H1 (cell line): ENCODE data around the gene RNF212B. TPM values are rescaled to one million over a fixed set of nuclear protein-coding genes. Genes with fewer than 3 reads are reported as not detected.
A peak's percentile ranks its signal among the peaks of the same experiment; 100 is the strongest.

Source experiments
- BCL11A ChIP-seq, 2 experiments: IDR thresholded peaks; one replicate each; pipeline ENCODE4 v1.6.1; 2011; ENCODE audit warnings: low read depth in 2 of 2, low read length in 2 of 2, mild to moderate bottlenecking in 2 of 2
- CBX8 ChIP-seq: fragments of 300-800, 300-1000 bp; sonication (generic); IDR thresholded peaks from 2 replicates; pipeline ENCODE4 v1.7.1; 2016; ENCODE audit warnings: low read depth, low read length, borderline replicate concordance
- EGR1 ChIP-seq: IDR thresholded peaks from 2 replicates; pipeline ENCODE4 v1.6.1; 2011; ENCODE audit warnings: low read depth, low read length, borderline replicate concordance
- HDAC2 ChIP-seq, 2 experiments: fragments of 300-600 bp in 1 of 2; sonication (generic) in 1 of 2; IDR thresholded peaks; 2 replicates each; pipeline ENCODE4 v1.6.1; 2011 to 2012; ENCODE audit warnings: low read depth in 2 of 2, low read length in 2 of 2, mild to moderate bottlenecking in 2 of 2, moderate library complexity in 2 of 2, borderline replicate concordance in 1 of 2, inconsistent platforms in 1 of 2
- JUND ChIP-seq: IDR thresholded peaks from 2 replicates; pipeline ENCODE4 v1.6.1; 2011; ENCODE audit warnings: mild to moderate bottlenecking, improper control_type of control experiment, low read length
- KDM4A ChIP-seq: IDR thresholded peaks from one replicate; pipeline ENCODE4 v1.7.1; 2012; ENCODE audit warnings: low read depth, mild to moderate bottlenecking, moderate library complexity, low read length, inconsistent platforms; ENCODE audit not compliant: severe bottlenecking
- POLR2A ChIP-seq, 2 experiments: IDR thresholded peaks; 1 replicate in 1 of 2; 2 replicates in 1 of 2; pipeline ENCODE4 v1.6.1; 2011; ENCODE audit warnings: low read depth in 2 of 2, low read length in 2 of 2, mild to moderate bottlenecking in 2 of 2; ENCODE audit errors: control extremely low read depth in 1 of 2
- POLR2AphosphoS5 ChIP-seq: IDR thresholded peaks from 2 replicates; pipeline ENCODE4 v1.6.1; 2011; ENCODE audit warnings: low read depth, low read length
- SP1 ChIP-seq: IDR thresholded peaks from 2 replicates; pipeline ENCODE4 v1.6.1; 2011; ENCODE audit warnings: low read depth, low read length
- polyA plus RNA-seq, 7 experiments: library from polyadenylated mRNA; depleted of rRNA in 3 of 7; stranded (reverse) in 5 of 7; unstranded in 2 of 7; fragments of >200 nt in 5 of 7; fragments of 200-250 nt in 2 of 7; gene quantifications; 1 replicate in 5 of 7; 2 replicates in 1 of 7; 4 replicates in 1 of 7; pipeline versions ENCODE4 v1.2.1 to v1.2.3, GENCODE V29; 2011 to 2013; ENCODE audit warnings: missing spikeins in 2 of 7, mixed read lengths in 2 of 7
- total RNA-seq: library from RNA; stranded (reverse); fragmentation: NEBNext Ultra II Directional; extraction: Animal tissue kit (Norgen Biotek cat#: 25700); gene quantifications from 2 replicates; pipeline ENCODE4 v1.2.1, GENCODE V29; 2021
- TF ChIP-seq, protein P1 (sequence below): fragments of 300-600 bp; sonication (generic); IDR thresholded peaks from 2 replicates; pipeline ENCODE4 v1.7.1; 2012; ENCODE audit warnings: low read length, moderate library complexity, mild to moderate bottlenecking, inconsistent platforms; ENCODE audit not compliant: insufficient replicate concordance

Gene RNF212B
- total and polyA plus RNA-seq, 2 of the 8 experiments (the other 6 are each of a cell fraction or from before 2014, with no cell fraction given), result 0.95 to 1.2 TPM

DNA sequence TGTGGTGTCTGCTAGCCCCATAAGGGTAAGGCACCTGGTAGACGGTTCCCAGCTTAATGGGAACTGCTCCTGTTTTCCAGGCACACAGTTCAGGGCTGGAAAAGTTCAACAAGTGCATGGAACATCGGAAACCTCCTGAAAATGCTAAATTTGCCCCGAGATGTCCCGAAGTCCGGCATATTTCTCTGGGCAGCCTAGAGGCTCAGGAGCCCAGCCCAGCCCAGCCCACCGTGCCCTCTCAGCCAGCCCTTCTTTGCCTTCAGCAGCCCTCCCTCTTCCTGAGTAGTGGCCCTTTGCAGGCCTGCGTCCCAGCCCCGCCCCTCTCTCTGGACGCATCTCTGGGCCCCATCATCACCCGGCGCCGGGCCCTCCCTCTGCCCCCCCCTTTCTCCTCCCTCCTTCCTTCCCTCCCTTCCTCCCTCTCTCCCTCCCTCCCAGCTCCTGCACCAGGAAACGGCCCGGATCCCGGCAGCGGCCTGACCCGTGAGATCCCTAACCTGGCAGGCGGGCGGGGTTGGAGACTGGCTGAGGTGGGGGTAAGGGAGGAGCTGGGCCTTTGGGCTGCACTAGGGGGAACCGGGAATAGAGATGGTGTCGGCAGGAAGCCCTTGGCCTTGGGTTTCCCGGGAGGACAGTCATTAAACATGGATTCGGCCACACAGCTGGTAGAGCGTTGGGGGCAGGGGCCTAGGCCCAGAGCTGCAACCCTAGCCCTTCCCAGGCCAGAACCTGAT, 68.8 kb downstream of the RNF212B start, which contains the start of gene BCL2L2 (continued):
- TF ChIP-seq, protein P1, sequence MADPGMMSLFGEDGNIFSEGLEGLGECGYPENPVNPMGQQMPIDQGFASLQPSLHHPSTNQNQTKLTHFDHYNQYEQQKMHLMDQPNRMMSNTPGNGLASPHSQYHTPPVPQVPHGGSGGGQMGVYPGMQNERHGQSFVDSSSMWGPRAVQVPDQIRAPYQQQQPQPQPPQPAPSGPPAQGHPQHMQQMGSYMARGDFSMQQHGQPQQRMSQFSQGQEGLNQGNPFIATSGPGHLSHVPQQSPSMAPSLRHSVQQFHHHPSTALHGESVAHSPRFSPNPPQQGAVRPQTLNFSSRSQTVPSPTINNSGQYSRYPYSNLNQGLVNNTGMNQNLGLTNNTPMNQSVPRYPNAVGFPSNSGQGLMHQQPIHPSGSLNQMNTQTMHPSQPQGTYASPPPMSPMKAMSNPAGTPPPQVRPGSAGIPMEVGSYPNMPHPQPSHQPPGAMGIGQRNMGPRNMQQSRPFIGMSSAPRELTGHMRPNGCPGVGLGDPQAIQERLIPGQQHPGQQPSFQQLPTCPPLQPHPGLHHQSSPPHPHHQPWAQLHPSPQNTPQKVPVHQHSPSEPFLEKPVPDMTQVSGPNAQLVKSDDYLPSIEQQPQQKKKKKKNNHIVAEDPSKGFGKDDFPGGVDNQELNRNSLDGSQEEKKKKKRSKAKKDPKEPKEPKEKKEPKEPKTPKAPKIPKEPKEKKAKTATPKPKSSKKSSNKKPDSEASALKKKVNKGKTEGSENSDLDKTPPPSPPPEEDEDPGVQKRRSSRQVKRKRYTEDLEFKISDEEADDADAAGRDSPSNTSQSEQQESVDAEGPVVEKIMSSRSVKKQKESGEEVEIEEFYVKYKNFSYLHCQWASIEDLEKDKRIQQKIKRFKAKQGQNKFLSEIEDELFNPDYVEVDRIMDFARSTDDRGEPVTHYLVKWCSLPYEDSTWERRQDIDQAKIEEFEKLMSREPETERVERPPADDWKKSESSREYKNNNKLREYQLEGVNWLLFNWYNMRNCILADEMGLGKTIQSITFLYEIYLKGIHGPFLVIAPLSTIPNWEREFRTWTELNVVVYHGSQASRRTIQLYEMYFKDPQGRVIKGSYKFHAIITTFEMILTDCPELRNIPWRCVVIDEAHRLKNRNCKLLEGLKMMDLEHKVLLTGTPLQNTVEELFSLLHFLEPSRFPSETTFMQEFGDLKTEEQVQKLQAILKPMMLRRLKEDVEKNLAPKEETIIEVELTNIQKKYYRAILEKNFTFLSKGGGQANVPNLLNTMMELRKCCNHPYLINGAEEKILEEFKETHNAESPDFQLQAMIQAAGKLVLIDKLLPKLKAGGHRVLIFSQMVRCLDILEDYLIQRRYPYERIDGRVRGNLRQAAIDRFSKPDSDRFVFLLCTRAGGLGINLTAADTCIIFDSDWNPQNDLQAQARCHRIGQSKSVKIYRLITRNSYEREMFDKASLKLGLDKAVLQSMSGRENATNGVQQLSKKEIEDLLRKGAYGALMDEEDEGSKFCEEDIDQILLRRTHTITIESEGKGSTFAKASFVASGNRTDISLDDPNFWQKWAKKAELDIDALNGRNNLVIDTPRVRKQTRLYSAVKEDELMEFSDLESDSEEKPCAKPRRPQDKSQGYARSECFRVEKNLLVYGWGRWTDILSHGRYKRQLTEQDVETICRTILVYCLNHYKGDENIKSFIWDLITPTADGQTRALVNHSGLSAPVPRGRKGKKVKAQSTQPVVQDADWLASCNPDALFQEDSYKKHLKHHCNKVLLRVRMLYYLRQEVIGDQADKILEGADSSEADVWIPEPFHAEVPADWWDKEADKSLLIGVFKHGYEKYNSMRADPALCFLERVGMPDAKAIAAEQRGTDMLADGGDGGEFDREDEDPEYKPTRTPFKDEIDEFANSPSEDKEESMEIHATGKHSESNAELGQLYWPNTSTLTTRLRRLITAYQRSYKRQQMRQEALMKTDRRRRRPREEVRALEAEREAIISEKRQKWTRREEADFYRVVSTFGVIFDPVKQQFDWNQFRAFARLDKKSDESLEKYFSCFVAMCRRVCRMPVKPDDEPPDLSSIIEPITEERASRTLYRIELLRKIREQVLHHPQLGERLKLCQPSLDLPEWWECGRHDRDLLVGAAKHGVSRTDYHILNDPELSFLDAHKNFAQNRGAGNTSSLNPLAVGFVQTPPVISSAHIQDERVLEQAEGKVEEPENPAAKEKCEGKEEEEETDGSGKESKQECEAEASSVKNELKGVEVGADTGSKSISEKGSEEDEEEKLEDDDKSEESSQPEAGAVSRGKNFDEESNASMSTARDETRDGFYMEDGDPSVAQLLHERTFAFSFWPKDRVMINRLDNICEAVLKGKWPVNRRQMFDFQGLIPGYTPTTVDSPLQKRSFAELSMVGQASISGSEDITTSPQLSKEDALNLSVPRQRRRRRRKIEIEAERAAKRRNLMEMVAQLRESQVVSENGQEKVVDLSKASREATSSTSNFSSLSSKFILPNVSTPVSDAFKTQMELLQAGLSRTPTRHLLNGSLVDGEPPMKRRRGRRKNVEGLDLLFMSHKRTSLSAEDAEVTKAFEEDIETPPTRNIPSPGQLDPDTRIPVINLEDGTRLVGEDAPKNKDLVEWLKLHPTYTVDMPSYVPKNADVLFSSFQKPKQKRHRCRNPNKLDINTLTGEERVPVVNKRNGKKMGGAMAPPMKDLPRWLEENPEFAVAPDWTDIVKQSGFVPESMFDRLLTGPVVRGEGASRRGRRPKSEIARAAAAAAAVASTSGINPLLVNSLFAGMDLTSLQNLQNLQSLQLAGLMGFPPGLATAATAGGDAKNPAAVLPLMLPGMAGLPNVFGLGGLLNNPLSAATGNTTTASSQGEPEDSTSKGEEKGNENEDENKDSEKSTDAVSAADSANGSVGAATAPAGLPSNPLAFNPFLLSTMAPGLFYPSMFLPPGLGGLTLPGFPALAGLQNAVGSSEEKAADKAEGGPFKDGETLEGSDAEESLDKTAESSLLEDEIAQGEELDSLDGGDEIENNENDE, result no peak
- peak; percentile 85 to 91 for TF ChIP-seq POLR2A (IDR thresholded peaks at IDR 0.05; ENCODE audit: control extremely low read depth in 1 of 2, low read depth in 2 of 2, low read length in 2 of 2)
- peak; percentile 70 for TF ChIP-seq POLR2AphosphoS5
- no peak for TF ChIP-seq CBX8
- peak; percentile 16; the same call in 1 of the 2 replicates for TF ChIP-seq JUND
- TF ChIP-seq KDM4A, result peak; percentile 100
- 0 out of 4 replicates have a peak, but pooled peaks of 1 of the 2 experiments have one; percentile 46 for TF ChIP-seq HDAC2 (IDR thresholded peaks at IDR 0.05; ENCODE audit: borderline replicate concordance in 1 of 2, low read depth in 2 of 2, low read length in 2 of 2)
- peak; percentile 48; the same call in 1 of the 2 replicates for TF ChIP-seq EGR1
- TF ChIP-seq BCL11A (IDR thresholded peaks at IDR 0.05; ENCODE audit: low read depth in 2 of 2, low read length in 2 of 2), result no peak
- TF ChIP-seq SP1, result peak; percentile 35; the same call in 1 of the 2 replicates
